ENCODE measurements around the gene TMEM145.

TMEM145 gene

GRCh38 chr19:42317535-42317934 is 4.4 kb downstream of the TMEM145 start:
- H3K4me3 ChIP-seq (replicated peaks in 1 of 2; ENCODE audit: low read depth in 2 of 2, low read length in 2 of 2): no peak overlapping the region
- no peak for TF ChIP-seq CTCF (IDR thresholded peaks at IDR 0.05; ENCODE audit: low read depth, low read length)
- no peak for DNase-seq (ENCODE audit: low read depth in 2 of 2)

- DNase-seq (ENCODE audit: low read depth in 2 of 2): no peak
- no peak for TF ChIP-seq CTCF (IDR thresholded peaks at IDR 0.05; ENCODE audit: low read depth, low read length)
- no peak overlapping the region for H3K4me3 ChIP-seq (replicated peaks in 1 of 2; ENCODE audit: low read depth in 2 of 2, low read length in 2 of 2)
These were observed 9.2 kb downstream of the TMEM145 start for GRCh38 chr19:42322305-42322704.

GRCh38 chr19:42323473-42323851 is 10.4 kb downstream of the TMEM145 start:
- DNase-seq (ENCODE audit: low read depth in 2 of 2): no peak
- no peak overlapping the region for H3K4me3 ChIP-seq (replicated peaks in 1 of 2; ENCODE audit: low read depth in 2 of 2, low read length in 2 of 2)
- no peak for TF ChIP-seq CTCF (IDR thresholded peaks at IDR 0.05; ENCODE audit: low read depth, low read length)

GRCh38 chr19:42323852-42324654 is 10.9 kb downstream of the TMEM145 start:
- no peak overlapping the region for H3K4me3 ChIP-seq (replicated peaks in 1 of 2; ENCODE audit: low read depth in 2 of 2, low read length in 2 of 2)
- TF ChIP-seq CTCF (IDR thresholded peaks at IDR 0.05; ENCODE audit: low read depth, low read length): no peak
- DNase-seq (ENCODE audit: low read depth in 2 of 2): no peak

- TF ChIP-seq CTCF (IDR thresholded peaks at IDR 0.05; ENCODE audit: low read depth, low read length): no peak
- DNase-seq (ENCODE audit: low read depth in 2 of 2): no peak
- peak overlapping the region in 1 of 2 donors; percentile 18 for H3K4me3 ChIP-seq (replicated peaks in 1 of 2; ENCODE audit: low read depth in 2 of 2, low read length in 2 of 2)
These were observed 11.7 kb downstream of the TMEM145 start for GRCh38 chr19:42324655-42325307.

- H3K4me3 ChIP-seq (replicated peaks in 1 of 2; ENCODE audit: low read depth in 2 of 2, low read length in 2 of 2): peak within 1 kb of the TSS; percentile 77 to 83
- TF ChIP-seq CTCF (IDR thresholded peaks at IDR 0.05; ENCODE audit: low read depth, low read length): peak; percentile 91
- DNase-seq (ENCODE audit: low read depth in 2 of 2): peak; percentile 99
These were observed 12.3 kb downstream of the TMEM145 start, which contains the start of gene MEGF8 for GRCh38 chr19:42325308-42325895. Gene MEGF8 (plus strand): TSS chr19:42325635. CDS start chr19:42326244, 609 bp downstream.
